HL-60 (cell line): ENCODE results near the gene ZC3H8.

Experiments
- DNase-seq, 2 experiments: peaks; one replicate each; pipeline ENCODE4 v3.0.0-alpha.2; 2010 to 2020; ENCODE audit warnings: low read depth in 1 of 2, low spot score in 1 of 2
- H3K27ac ChIP-seq: fragments of 250-450 bp; sonication (Bioruptor Pico); replicated peaks from 2 replicates; pipeline ENCODE4 v1.5.1; 2020; ENCODE audit warnings: mild to moderate bottlenecking, moderate library complexity
- H3K27me3 ChIP-seq: fragments of 250-450 bp; sonication (Bioruptor Pico); 2 replicates; pipeline ENCODE4 v1.5.1; 2021; ENCODE audit warnings: mild to moderate bottlenecking, moderate library complexity; ENCODE audit not compliant: insufficient read depth, poor library complexity, severe bottlenecking
- H3K4me3 ChIP-seq: replicated peaks from 2 replicates; pipeline ENCODE4 v1.5.1; 2011; ENCODE audit warnings: mild to moderate bottlenecking, control low read depth, low read length; ENCODE audit not compliant: insufficient read depth
- CTCF ChIP-seq: IDR thresholded peaks from one replicate; pipeline ENCODE4 v1.5.1; 2011; ENCODE audit warnings: low read length, control low read depth, inconsistent platforms; ENCODE audit not compliant: insufficient read depth
- GABPA ChIP-seq: IDR thresholded peaks from 2 replicates; pipeline ENCODE4 v1.6.1; 2012; ENCODE audit warnings: low read depth
- POLR2AphosphoS5 ChIP-seq: IDR thresholded peaks from 2 replicates; pipeline ENCODE4 v1.6.1; 2012; ENCODE audit warnings: low read depth
- SPI1 ChIP-seq: IDR thresholded peaks from 2 replicates; pipeline ENCODE4 v1.6.1; 2012; ENCODE audit warnings: low read depth, mild to moderate bottlenecking, borderline replicate concordance
- TF ChIP-seq, protein P1 (sequence below): IDR thresholded peaks from 2 replicates; pipeline ENCODE4 v1.6.1; 2012; ENCODE audit warnings: low read depth; ENCODE audit not compliant: insufficient replicate concordance

The ZC3H8 gene

DNA sequence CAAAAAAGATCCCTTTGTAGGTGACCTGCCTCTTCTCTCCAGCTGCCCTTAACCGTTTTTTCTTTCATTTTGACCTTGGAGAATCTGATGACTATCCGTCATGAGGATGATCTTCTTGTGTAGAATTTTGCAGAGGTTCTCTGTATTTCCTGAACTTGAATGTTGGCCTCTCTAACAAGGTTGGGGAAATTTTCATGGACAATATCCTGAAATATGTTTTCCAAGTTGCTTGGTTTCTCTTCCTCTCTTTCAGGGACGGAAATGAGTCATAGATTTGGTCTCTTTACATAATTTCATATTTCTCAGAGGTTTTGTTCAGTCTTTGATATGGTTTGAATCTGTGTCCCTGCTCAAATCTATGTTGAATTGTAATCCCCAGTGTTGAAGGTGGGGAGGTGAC, 34.0 kb downstream of the ZC3H8 start:
- Histone ChIP-seq H3K27me3 (no peaks in the 10 kb centered on the region), H3K27ac (no peak overlapping the region), H3K4me3 (no peak overlapping the region)
- no peak for DNase-seq
- TF ChIP-seq GABPA: no peak
- TF ChIP-seq, protein P1, sequence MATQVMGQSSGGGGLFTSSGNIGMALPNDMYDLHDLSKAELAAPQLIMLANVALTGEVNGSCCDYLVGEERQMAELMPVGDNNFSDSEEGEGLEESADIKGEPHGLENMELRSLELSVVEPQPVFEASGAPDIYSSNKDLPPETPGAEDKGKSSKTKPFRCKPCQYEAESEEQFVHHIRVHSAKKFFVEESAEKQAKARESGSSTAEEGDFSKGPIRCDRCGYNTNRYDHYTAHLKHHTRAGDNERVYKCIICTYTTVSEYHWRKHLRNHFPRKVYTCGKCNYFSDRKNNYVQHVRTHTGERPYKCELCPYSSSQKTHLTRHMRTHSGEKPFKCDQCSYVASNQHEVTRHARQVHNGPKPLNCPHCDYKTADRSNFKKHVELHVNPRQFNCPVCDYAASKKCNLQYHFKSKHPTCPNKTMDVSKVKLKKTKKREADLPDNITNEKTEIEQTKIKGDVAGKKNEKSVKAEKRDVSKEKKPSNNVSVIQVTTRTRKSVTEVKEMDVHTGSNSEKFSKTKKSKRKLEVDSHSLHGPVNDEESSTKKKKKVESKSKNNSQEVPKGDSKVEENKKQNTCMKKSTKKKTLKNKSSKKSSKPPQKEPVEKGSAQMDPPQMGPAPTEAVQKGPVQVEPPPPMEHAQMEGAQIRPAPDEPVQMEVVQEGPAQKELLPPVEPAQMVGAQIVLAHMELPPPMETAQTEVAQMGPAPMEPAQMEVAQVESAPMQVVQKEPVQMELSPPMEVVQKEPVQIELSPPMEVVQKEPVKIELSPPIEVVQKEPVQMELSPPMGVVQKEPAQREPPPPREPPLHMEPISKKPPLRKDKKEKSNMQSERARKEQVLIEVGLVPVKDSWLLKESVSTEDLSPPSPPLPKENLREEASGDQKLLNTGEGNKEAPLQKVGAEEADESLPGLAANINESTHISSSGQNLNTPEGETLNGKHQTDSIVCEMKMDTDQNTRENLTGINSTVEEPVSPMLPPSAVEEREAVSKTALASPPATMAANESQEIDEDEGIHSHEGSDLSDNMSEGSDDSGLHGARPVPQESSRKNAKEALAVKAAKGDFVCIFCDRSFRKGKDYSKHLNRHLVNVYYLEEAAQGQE: no peak
- TF ChIP-seq SPI1: no peak
- no peak for TF ChIP-seq POLR2AphosphoS5
- no peak for TF ChIP-seq CTCF

GRCh38 chr2:112220186-112220585, 34.7 kb downstream of the ZC3H8 start:
- H3K4me3 ChIP-seq: no peak overlapping the region
- H3K27ac ChIP-seq: no peak overlapping the region
- TF ChIP-seq POLR2AphosphoS5 (no peak), CTCF (no peak), GABPA (no peak), SPI1 (no peak)
- TF ChIP-seq, protein P1: no peak
- no peak for DNase-seq
- H3K27me3 ChIP-seq: no peaks in the 10 kb centered on the region

DNA sequence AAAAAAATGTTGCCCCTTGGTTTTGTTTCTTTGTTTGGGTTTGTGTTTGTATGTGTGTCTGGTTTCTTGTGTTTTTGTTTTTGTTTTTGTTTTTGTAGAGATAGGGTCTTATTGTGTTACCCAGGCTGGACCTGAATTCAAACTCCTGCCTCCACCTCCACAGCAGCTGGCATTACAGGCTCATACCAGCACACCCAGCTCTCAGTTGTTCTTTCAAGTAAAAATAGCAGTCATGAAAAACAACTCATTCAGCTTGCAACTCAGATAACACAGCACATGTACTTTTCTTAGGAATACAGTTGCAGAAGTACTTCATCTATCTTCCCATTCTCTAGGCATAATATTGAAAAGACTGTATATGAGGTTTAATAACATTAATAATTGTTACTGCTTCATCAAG, 37.0 kb downstream of the ZC3H8 start:
- Histone ChIP-seq H3K27me3 (no peaks in the 10 kb centered on the region), H3K4me3 (no peak overlapping the region), H3K27ac (no peak overlapping the region)
- no peak for TF ChIP-seq SPI1
- no peak for TF ChIP-seq CTCF
- TF ChIP-seq, protein P1: no peak
- no peak for TF ChIP-seq POLR2AphosphoS5
- no peak for TF ChIP-seq GABPA
- no peak for DNase-seq
